HepG2 (cell line): ENCODE results near the gene PSENEN. TPM values are rescaled to one million over a fixed set of nuclear protein-coding genes. Genes with fewer than 3 reads are reported as not detected.

ENCODE experiments used
- BORCS8-MEF2B ChIP-seq: sonication (generic); formaldehyde crosslinking; IDR thresholded peaks from 2 replicates; pipeline ENCODE4 v1.8.0; 2022; ENCODE audit warnings: mild to moderate bottlenecking, missing genetic modification reagents
- CENPBD1 ChIP-seq: sonication (generic); formaldehyde crosslinking; IDR thresholded peaks from 2 replicates; pipeline ENCODE4 v1.8.0; 2022; ENCODE audit warnings: missing genetic modification reagents, low read depth, mild to moderate bottlenecking, borderline replicate concordance
- CENPT ChIP-seq: sonication (generic); formaldehyde crosslinking; IDR thresholded peaks from 2 replicates; pipeline ENCODE4 v1.8.0; 2022; ENCODE audit warnings: low read depth, mild to moderate bottlenecking, moderate library complexity, missing genetic modification reagents
- HBP1 ChIP-seq: IDR thresholded peaks from 2 replicates; pipeline ENCODE4 v1.6.1; 2016; ENCODE audit warnings: low read depth, control low read depth
- KLF6 ChIP-seq: IDR thresholded peaks from 2 replicates; pipeline ENCODE4 v1.8.0; 2016; ENCODE audit warnings: missing biosample characterization, missing genetic modification reagents
- NFE2L1 ChIP-seq: sonication (generic); formaldehyde crosslinking; IDR thresholded peaks from 2 replicates; pipeline ENCODE4 v1.4.0; 2020; ENCODE audit warnings: missing genetic modification reagents, mild to moderate bottlenecking, borderline replicate concordance
- NFIC ChIP-seq: IDR thresholded peaks from 2 replicates; pipeline ENCODE4 v1.6.1; 2012; ENCODE audit warnings: mild to moderate bottlenecking, low read length, inconsistent platforms
- NR0B2 ChIP-seq: sonication (generic); formaldehyde crosslinking; IDR thresholded peaks from 2 replicates; pipeline ENCODE4 v1.4.0; 2020; ENCODE audit warnings: mild to moderate bottlenecking, missing genetic modification reagents
- SOX13 ChIP-seq, 3 experiments: fragments of 450-650 bp in 1 of 3; sonication (generic) in 1 of 3; formaldehyde crosslinking in 1 of 3; IDR thresholded peaks in 2 of 3; conservative IDR thresholded peaks in 1 of 3; 2 replicates each; pipeline versions ENCODE4 v1.5.0 to v1.6.1; 2016 to 2020; ENCODE audit warnings: antibody characterized with exemption in 1 of 3, mild to moderate bottlenecking in 1 of 3, missing compliant biosample characterization in 1 of 3, missing genetic modification reagents in 1 of 3, moderate library complexity in 1 of 3
- STAG1 ChIP-seq: sonication (generic); formaldehyde crosslinking; IDR thresholded peaks from 2 replicates; pipeline ENCODE4 v1.4.0; 2020; ENCODE audit warnings: missing genetic modification reagents
- ZBED4 ChIP-seq: sonication (generic); formaldehyde crosslinking; IDR thresholded peaks from 2 replicates; pipeline ENCODE4 v1.4.0; 2020; ENCODE audit warnings: missing genetic modification reagents, borderline replicate concordance
- ZFX ChIP-seq: sonication (generic); formaldehyde crosslinking; IDR thresholded peaks from 2 replicates; pipeline ENCODE4 v1.4.0; 2020; ENCODE audit warnings: mild to moderate bottlenecking, low read depth, missing genetic modification reagents, moderate library complexity
- ZKSCAN1 ChIP-seq: fragments of 150-350 bp; IDR thresholded peaks from 2 replicates; pipeline ENCODE4 v1.6.1; 2014; ENCODE audit warnings: low read length
- ZNF337 ChIP-seq: sonication (generic); formaldehyde crosslinking; IDR thresholded peaks from 2 replicates; pipeline ENCODE4 v1.5.1; 2020; ENCODE audit warnings: missing genetic modification reagents, low read depth, mild to moderate bottlenecking, borderline replicate concordance
- ZNF343 ChIP-seq: sonication (generic); formaldehyde crosslinking; IDR thresholded peaks from 2 replicates; pipeline ENCODE4 v1.4.0; 2020; ENCODE audit warnings: mild to moderate bottlenecking, missing genetic modification reagents
- ZNF687 ChIP-seq: sonication (generic); formaldehyde crosslinking; IDR thresholded peaks from 2 replicates; pipeline ENCODE4 v1.5.1; 2020; ENCODE audit warnings: mild to moderate bottlenecking, missing genetic modification reagents, moderate library complexity
- ZNF749 ChIP-seq: sonication (generic); formaldehyde crosslinking; IDR thresholded peaks from 2 replicates; pipeline ENCODE4 v1.8.0; 2022; ENCODE audit warnings: mild to moderate bottlenecking, missing genetic modification reagents, moderate library complexity, borderline replicate concordance
- ZSCAN25 ChIP-seq: sonication (generic); formaldehyde crosslinking; IDR thresholded peaks from 2 replicates; pipeline ENCODE4 v1.8.0; 2022; ENCODE audit warnings: mild to moderate bottlenecking, missing genetic modification reagents
- polyA plus RNA-seq, 8 experiments: library from polyadenylated mRNA; depleted of rRNA in 3 of 8; stranded (reverse) in 7 of 8; unstranded in 1 of 8; fragments of >200 nt; fragmentation: Illumina TruSeq in 4 of 8; extraction: Trizol in 4 of 8; gene quantifications; 2 replicates each; pipeline versions ENCODE4 v1.2.1 to v1.2.3, GENCODE V29; 2011 to 2016; ENCODE audit warnings: low read depth in 4 of 8, missing spikeins in 1 of 8, mixed read lengths in 1 of 8; ENCODE audit not compliant: insufficient read depth in 1 of 8
- total RNA-seq, 5 experiments: library from RNA; depleted of rRNA; stranded (reverse); fragments of >200 nt; fragmentation: Illumina TruSeq; extraction: Trizol; gene quantifications; 2 replicates each; pipeline ENCODE4 v1.2.3, GENCODE V29; 2016; ENCODE audit warnings: low read depth in 1 of 5

PSENEN gene
- total and polyA plus RNA-seq, 2 of the 13 experiments (the other 11 are each of a cell fraction or from before 2014, with no cell fraction given), result 16.9 to 34.2 TPM

GRCh38 chr19:35702223-35703012 lies 43.0 kb upstream of the PSENEN start (continued):
- no peak; the same call in 1 of the 2 replicates for TF ChIP-seq ZSCAN25 (CRISPR knock-in tag)
- no peak for TF ChIP-seq HBP1
- peak; percentile 66 for TF ChIP-seq BORCS8-MEF2B (CRISPR knock-in tag)
- TF ChIP-seq CENPBD1 (CRISPR knock-in tag), result no peak
- TF ChIP-seq ZNF687, result peak; percentile 92
- TF ChIP-seq NR0B2 (CRISPR knock-in tag), result peak; percentile 30; the same call in 1 of the 2 replicates
- TF ChIP-seq NFE2L1 (CRISPR knock-in tag), result no peak
- TF ChIP-seq CENPT, result no peak
- TF ChIP-seq ZNF337, result no peak
- peak; percentile 15; the same call in 1 of the 2 replicates for TF ChIP-seq ZFX (CRISPR knock-in tag)
- TF ChIP-seq KLF6 (CRISPR knock-in tag), result no peak
- TF ChIP-seq ZNF749, result no peak
- no peak for TF ChIP-seq ZKSCAN1
- TF ChIP-seq NFIC, result no peak
- TF ChIP-seq ZBED4 (CRISPR knock-in tag), result no peak
- no peak for TF ChIP-seq ZNF343 (CRISPR knock-in tag)
- no peak for TF ChIP-seq SOX13 (IDR thresholded peaks at IDR 0.05)
- no peak for TF ChIP-seq SOX13 (CRISPR knock-in tag; conservative IDR thresholded peaks at IDR 0.05 in 1 of 2, IDR thresholded peaks at IDR 0.05 in 1 of 2)
- TF ChIP-seq STAG1, result no peak
